ENCODE measurements around the gene DNAJB11. TPM values are rescaled to one million over a fixed set of nuclear protein-coding genes. Genes with fewer than 3 reads are reported as not detected.
A peak's percentile ranks its signal among the peaks of the same experiment; 100 is the strongest.

Gene DNAJB11
- total and polyA plus RNA-seq, 12 donors: 20.1 to 93.2 (median 39.6) TPM

DNA sequence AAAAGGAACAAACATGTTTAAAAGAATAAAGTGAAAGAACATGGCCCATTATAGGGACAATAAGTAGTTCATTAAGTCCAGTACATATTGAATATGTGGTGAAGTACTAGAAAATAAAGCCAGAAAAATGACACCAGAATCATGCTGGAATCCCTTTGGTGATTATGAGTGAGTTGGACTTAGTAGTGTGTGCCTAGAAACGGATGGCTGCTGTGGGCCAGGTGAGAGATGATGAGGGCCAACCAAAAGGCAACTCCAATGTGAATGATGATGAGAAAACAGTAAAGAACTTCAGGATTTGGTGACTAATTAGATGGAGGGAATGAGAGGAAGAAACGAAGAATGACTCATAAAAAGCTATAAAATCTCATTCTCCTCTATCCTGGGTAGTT lies 29.7 kb upstream of the DNAJB11 start:
- Histone ChIP-seq H3K36me3 (replicated peaks in 1 of 2) (no peaks in the 10 kb centered on the region), H3K4me1 (replicated peaks in 1 of 2) (peaks cover 9 to 34% of the 10 kb centered on the region in 2 donors), H3K27me3 (no peaks in the 10 kb centered on the region), H3K9me3 (replicated peaks in 1 of 3) (no peaks in the 10 kb centered on the region), H3K27ac (no peak overlapping the region), H3K4me3 (no peak overlapping the region)
- intact Hi-C loops (cut with DNase I): loop anchor here (5.0 kb wide), 2 partner anchors 279 to 559 kb away; no protein-coding TSS in a partner anchor
- DNase-seq: no peak
- TF ChIP-seq, protein P1, sequence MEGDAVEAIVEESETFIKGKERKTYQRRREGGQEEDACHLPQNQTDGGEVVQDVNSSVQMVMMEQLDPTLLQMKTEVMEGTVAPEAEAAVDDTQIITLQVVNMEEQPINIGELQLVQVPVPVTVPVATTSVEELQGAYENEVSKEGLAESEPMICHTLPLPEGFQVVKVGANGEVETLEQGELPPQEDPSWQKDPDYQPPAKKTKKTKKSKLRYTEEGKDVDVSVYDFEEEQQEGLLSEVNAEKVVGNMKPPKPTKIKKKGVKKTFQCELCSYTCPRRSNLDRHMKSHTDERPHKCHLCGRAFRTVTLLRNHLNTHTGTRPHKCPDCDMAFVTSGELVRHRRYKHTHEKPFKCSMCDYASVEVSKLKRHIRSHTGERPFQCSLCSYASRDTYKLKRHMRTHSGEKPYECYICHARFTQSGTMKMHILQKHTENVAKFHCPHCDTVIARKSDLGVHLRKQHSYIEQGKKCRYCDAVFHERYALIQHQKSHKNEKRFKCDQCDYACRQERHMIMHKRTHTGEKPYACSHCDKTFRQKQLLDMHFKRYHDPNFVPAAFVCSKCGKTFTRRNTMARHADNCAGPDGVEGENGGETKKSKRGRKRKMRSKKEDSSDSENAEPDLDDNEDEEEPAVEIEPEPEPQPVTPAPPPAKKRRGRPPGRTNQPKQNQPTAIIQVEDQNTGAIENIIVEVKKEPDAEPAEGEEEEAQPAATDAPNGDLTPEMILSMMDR (IDR thresholded peaks at IDR 0.05): peak in 1 of 6 experiments; percentile 4
- TF ChIP-seq POLR2A (IDR thresholded peaks at IDR 0.05): no peak
- WGBS, 4 donors: 19 to 38% (median 25%) methylated on average over 2 of the region's 2 CpGs

DNA sequence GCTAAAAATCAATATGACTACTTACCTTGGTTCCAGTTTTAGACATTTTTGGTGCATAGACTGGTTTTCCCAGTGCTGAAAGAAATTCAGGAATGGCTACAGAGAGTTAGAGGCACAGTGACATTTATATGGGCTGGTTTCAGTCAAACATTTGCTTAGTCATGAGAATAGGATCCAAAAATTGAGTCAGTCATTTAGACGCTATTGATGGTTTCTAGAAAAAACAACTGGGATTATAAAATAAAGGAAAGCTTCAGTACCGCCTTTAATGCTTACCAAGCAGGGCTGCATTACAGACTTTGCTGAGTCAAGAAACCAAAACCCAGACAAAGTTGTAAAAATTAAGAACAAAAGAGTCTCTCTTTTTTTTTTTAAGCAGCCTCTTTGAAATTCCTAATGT lies 26.2 kb upstream of the DNAJB11 start, which contains the start of gene CRYGS:
TSS of gene CRYGS (minus strand) at position 100 of the 400 bp plus-strand sequence. CDS start at position 46, 54 bp downstream.
- Histone ChIP-seq H3K4me3 (no peak within 1 kb of the TSS), H3K9me3 (replicated peaks in 1 of 3) (no peaks in the 10 kb centered on the region), H3K27me3 (no peaks in the 10 kb centered on the region), H3K36me3 (replicated peaks in 1 of 2) (peaks cover 0 to 2% of the 10 kb centered on the region in 2 donors), H3K27ac (no peak within 1 kb of the TSS), H3K4me1 (replicated peaks in 1 of 2) (peaks cover 9 to 19% of the 10 kb centered on the region in 2 donors)
- WGBS, 4 donors: 70 to 81% (median 76%) methylated on average over 2 of the region's 2 CpGs
- no peak for DNase-seq
- TF ChIP-seq, protein P1 (IDR thresholded peaks at IDR 0.05): no peak
- intact Hi-C loops (cut with DNase I): loop anchor here (5.0 kb wide), 2 partner anchors 282 to 562 kb away; no protein-coding TSS in a partner anchor

DNA sequence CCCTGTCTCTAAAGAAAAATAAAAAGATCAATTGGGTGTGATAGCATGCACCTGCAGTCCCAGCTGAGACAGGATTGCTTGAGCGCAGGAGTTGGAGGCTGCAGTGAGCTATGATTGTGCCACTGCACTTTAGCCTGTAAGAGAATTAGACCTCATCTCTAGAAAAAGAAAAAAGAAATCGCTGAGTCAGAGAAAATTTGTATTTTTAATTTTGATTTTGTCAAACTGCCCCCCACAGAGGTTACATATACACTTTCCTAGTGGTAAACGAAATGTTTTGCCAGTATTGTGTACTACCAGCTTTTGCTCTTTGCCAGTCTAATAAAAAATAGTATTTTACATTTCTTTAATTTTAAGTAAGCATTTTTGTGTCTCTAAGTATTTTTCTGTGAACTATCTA lies 21.0 kb upstream of the DNAJB11 start:
- Histone ChIP-seq H3K27me3 (no peaks in the 10 kb centered on the region), H3K9me3 (replicated peaks in 1 of 3) (no peaks in the 10 kb centered on the region), H3K4me3 (no peak overlapping the region), H3K4me1 (replicated peaks in 1 of 2) (no peaks in the 10 kb centered on the region), H3K36me3 (replicated peaks in 1 of 2) (peaks cover 0 to 33% of the 10 kb centered on the region in 2 donors), H3K27ac (no peak overlapping the region)
- intact Hi-C loops (cut with DNase I): no loop called here
- WGBS, 4 donors: 93 to 98% (median 94%) methylated on average over 3 of the region's 3 CpGs
- TF ChIP-seq, protein P1 (IDR thresholded peaks at IDR 0.05): no peak
- TF ChIP-seq POLR2A (IDR thresholded peaks at IDR 0.05): no peak
- no peak for DNase-seq

DNA sequence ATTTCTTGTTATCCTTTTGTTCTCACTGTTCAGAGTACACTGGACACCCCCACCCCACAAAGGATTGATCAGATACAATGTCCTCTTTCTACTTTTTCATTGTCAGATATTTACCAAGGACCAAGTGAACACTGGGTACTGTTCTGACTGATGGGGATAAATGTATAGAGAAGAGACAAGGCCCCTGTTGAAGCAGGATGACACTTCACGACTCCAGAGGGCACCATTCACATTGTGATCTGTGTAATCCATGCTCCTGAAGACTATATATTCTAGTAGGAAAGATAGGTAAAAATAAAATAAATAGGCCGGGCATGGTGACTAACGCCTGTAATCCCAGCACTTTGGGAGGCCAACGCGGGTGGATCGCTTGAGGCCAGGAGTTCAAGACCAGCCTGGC lies 19.1 kb upstream of the DNAJB11 start:
- Histone ChIP-seq H3K4me3 (no peak overlapping the region), H3K4me1 (replicated peaks in 1 of 2) (no peaks in the 10 kb centered on the region), H3K27me3 (no peaks in the 10 kb centered on the region), H3K9me3 (replicated peaks in 1 of 3) (no peaks in the 10 kb centered on the region), H3K27ac (no peak overlapping the region), H3K36me3 (replicated peaks in 1 of 2) (peaks cover 0 to 47% of the 10 kb centered on the region in 2 donors)
- WGBS, 4 donors: 85 to 95% (median 91%) methylated on average over 6 of the region's 6 CpGs
- intact Hi-C loops (cut with DNase I): no loop called here
- no peak for DNase-seq
- no peak for TF ChIP-seq POLR2A (IDR thresholded peaks at IDR 0.05)
- TF ChIP-seq, protein P1 (IDR thresholded peaks at IDR 0.05): no peak
